ENCODE measurements around the gene SCAMP1. TPM values are rescaled to one million over a fixed set of nuclear protein-coding genes. Genes with fewer than 3 reads are reported as not detected.
A peak's percentile ranks its signal among the peaks of the same experiment; 100 is the strongest.

The SCAMP1 gene
- total and polyA plus RNA-seq, 2 of the 13 experiments (the other 11 are each of a cell fraction or from before 2014, with no cell fraction given), result 18.2 to 33.7 TPM

DNA sequence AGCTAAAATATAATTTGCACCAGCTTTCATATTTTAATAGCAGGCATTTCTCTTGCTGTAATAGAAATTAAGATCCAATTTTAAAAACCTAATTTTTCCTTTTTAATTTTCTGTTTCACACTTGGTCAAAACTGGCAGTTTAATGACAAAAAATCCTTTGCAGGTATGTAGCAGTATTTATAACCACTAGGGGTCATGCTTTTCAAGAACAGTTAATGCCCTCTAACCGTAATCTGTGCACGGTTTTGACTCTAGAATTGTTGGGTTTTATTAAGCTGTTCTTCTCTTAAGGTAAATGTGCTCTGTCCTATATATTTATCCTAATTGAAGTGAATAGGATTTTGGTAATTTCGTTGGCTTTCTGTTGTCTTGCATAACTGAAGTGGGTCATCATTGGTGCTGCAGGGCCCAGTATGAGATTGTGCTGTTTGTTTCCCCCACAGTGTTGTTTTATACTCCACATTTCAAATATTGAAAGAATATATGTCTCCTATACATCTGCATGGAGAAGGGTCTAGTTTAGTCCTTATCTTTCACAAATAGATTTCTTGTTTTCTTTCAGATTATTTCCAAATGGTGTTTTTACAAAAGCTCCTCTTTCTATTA lies 107.4 kb downstream of the SCAMP1 start:
- BruUV-seq (replicated peaks), result no TSS peak
- Histone ChIP-seq H3K27ac (ENCODE audit: extremely low read length, insufficient read depth, low read length) (no peak overlapping the region), H3K27me3 (ENCODE audit: control insufficient read depth in 1 of 2, insufficient read depth in 2 of 2, low read length in 2 of 2) (no peaks in the 10 kb centered on the region), H4K20me1 (ENCODE audit: insufficient read depth, low read length) (no peaks in the 10 kb centered on the region), H3K79me2 (ENCODE audit: insufficient read depth, low read length) (no peaks in the 10 kb centered on the region), H3K4me2 (ENCODE audit: low read depth, low read length) (no peak overlapping the region), H3K36me3 (replicated peaks in 1 of 2; ENCODE audit: control insufficient read depth in 1 of 2, insufficient read depth in 2 of 2, low read length in 2 of 2) (peaks cover 0 to 5% of the 10 kb centered on the region in 2 experiments; a peak in 1 of 5 replicates), H3K4me3 (replicated peaks in 1 of 3; ENCODE audit: insufficient read depth in 1 of 3, low read depth in 2 of 3, low read length in 3 of 3) (no peak overlapping the region), H3K9me3 (ENCODE audit: low read length) (no peaks in the 10 kb centered on the region), H2AFZ (ENCODE audit: low read length) (no peak overlapping the region), H3K9ac (ENCODE audit: insufficient read depth, low read depth, low read length) (no peak overlapping the region), H3K4me1 (ENCODE audit: insufficient read depth, low read length) (peaks cover 5% of the 10 kb centered on the region; the same call in 1 of the 2 replicates)
- intact Hi-C loops (cut with micrococcal nuclease; ENCODE audit: unreplicated experiment) (loop anchor here (5.0 kb wide), 1 partner anchor 179 kb away; the partner anchor contains the start of gene LHFPL2), in situ Hi-C loops (cut with HindIII; ENCODE audit: extremely low pct_ligation_motif_present, low pct_unique_long_range_greater_than_20kb) (no loop called here)
- 22% methylated on average over 3 of the region's 3 CpGs for WGBS (ENCODE audit: low lambda C conversion rate)
- DNase-seq (ENCODE audit: low spot score), result peak; percentile 31
- ChIA-PET CTCF (ENCODE audit: low intra/inter-chr PET ratio, low total read pairs) (interaction anchor here (1.1 to 2.9 kb wide), 3 partner anchors 64 to 159 kb away, joined by 3 to 12 read pairs (median 4); no protein-coding TSS in a partner anchor), POLR2A (no interaction called here)
- TF ChIP-seq ELF4 (CRISPR knock-in tag; IDR thresholded peaks at IDR 0.05; ENCODE audit: borderline replicate concordance) (no peak), YY1 (IDR thresholded peaks at IDR 0.05; ENCODE audit: insufficient read depth, insufficient replicate concordance, low read depth, low read length) (no peak), ZFY (CRISPR knock-in tag; IDR thresholded peaks at IDR 0.05) (no peak), ZNF816 (CRISPR knock-in tag; IDR thresholded peaks at IDR 0.05; ENCODE audit: borderline replicate concordance) (no peak), SMC3 (IDR thresholded peaks at IDR 0.05; ENCODE audit: low read length) (peak; percentile 57), MAFG (CRISPR knock-in tag; IDR thresholded peaks at IDR 0.05) (no peak), REXO4 (CRISPR knock-in tag; IDR thresholded peaks at IDR 0.05; ENCODE audit: borderline replicate concordance) (no peak), STAG1 (CRISPR knock-in tag; IDR thresholded peaks at IDR 0.05) (peak; percentile 73), ZNF556 (CRISPR knock-in tag; IDR thresholded peaks at IDR 0.05; ENCODE audit: borderline replicate concordance) (no peak), ZIK1 (CRISPR knock-in tag; IDR thresholded peaks at IDR 0.05; ENCODE audit: borderline replicate concordance, low read depth) (no peak), REL (CRISPR knock-in tag; conservative IDR thresholded peaks at IDR 0.05) (no peak), ZNF607 (CRISPR knock-in tag; IDR thresholded peaks at IDR 0.05; ENCODE audit: borderline replicate concordance) (no peak), ZSCAN25 (CRISPR knock-in tag; IDR thresholded peaks at IDR 0.05) (no peak), ZNF362 (CRISPR knock-in tag; IDR thresholded peaks at IDR 0.05; ENCODE audit: borderline replicate concordance) (no peak), NFATC3 (CRISPR knock-in tag; IDR thresholded peaks at IDR 0.05) (no peak)
- TF ChIP-seq, protein P1, sequence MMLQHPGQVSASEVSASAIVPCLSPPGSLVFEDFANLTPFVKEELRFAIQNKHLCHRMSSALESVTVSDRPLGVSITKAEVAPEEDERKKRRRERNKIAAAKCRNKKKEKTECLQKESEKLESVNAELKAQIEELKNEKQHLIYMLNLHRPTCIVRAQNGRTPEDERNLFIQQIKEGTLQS (CRISPR knock-in tag; IDR thresholded peaks at IDR 0.05), result no peak
- TF ChIP-seq, protein P2, sequence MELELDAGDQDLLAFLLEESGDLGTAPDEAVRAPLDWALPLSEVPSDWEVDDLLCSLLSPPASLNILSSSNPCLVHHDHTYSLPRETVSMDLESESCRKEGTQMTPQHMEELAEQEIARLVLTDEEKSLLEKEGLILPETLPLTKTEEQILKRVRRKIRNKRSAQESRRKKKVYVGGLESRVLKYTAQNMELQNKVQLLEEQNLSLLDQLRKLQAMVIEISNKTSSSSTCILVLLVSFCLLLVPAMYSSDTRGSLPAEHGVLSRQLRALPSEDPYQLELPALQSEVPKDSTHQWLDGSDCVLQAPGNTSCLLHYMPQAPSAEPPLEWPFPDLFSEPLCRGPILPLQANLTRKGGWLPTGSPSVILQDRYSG (CRISPR knock-in tag; IDR thresholded peaks at IDR 0.05), result no peak
- TF ChIP-seq, protein P3, sequence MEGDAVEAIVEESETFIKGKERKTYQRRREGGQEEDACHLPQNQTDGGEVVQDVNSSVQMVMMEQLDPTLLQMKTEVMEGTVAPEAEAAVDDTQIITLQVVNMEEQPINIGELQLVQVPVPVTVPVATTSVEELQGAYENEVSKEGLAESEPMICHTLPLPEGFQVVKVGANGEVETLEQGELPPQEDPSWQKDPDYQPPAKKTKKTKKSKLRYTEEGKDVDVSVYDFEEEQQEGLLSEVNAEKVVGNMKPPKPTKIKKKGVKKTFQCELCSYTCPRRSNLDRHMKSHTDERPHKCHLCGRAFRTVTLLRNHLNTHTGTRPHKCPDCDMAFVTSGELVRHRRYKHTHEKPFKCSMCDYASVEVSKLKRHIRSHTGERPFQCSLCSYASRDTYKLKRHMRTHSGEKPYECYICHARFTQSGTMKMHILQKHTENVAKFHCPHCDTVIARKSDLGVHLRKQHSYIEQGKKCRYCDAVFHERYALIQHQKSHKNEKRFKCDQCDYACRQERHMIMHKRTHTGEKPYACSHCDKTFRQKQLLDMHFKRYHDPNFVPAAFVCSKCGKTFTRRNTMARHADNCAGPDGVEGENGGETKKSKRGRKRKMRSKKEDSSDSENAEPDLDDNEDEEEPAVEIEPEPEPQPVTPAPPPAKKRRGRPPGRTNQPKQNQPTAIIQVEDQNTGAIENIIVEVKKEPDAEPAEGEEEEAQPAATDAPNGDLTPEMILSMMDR (CRISPR knock-in tag; IDR thresholded peaks at IDR 0.05), result peak; percentile 66
- peak; percentile 58 for FAIRE-seq
- peak; percentile 71 for ATAC-seq

Data from HepG2 (cell line).